Measurements from ENCODE around the gene AMIGO2.
A peak's percentile ranks its signal among the peaks of the same experiment; 100 is the strongest.
"Not testable (repeated sequence)": the region's sequence is repeated elsewhere in the genome, so short reads cannot be mapped to it uniquely, and the experiment has no call there.

Gene AMIGO2

GRCh38 chr12:47071241-47071852, 8.4 kb downstream of the AMIGO2 start:
- peak in 1 of 2 experiments; percentile 28 for DNase-seq

GRCh38 chr12:47070310-47070709, 9.4 kb downstream of the AMIGO2 start:
- no peak for DNase-seq

GRCh38 chr12:47068539-47068938, 11.2 kb downstream of the AMIGO2 start:
- no peak for DNase-seq

GRCh38 chr12:47067771-47068431, 11.9 kb downstream of the AMIGO2 start:
- DNase-seq, result no peak

- peak; percentile 47 to 55 for DNase-seq
Measured at GRCh38 chr12:47067176-47067575, 12.6 kb downstream of the AMIGO2 start.

GRCh38 chr12:47066278-47067025, 13.3 kb downstream of the AMIGO2 start:
- no peak for DNase-seq

GRCh38 chr12:47065546-47065945, 14.2 kb downstream of the AMIGO2 start:
- DNase-seq, result no peak

GRCh38 chr12:47058640-47059039, 21.1 kb downstream of the AMIGO2 start:
- not testable (repeated sequence) for DNase-seq

- not testable (repeated sequence) for DNase-seq
Measured at GRCh38 chr12:47056944-47057343, 22.8 kb downstream of the AMIGO2 start.

- DNase-seq, result not testable (repeated sequence)
Measured at GRCh38 chr12:47055856-47056255, 23.9 kb downstream of the AMIGO2 start.

GRCh38 chr12:47054659-47055058, 25.1 kb downstream of the AMIGO2 start:
- no peak for DNase-seq

- DNase-seq, result no peak
Measured at GRCh38 chr12:47053961-47054360, 25.8 kb downstream of the AMIGO2 start.

GRCh38 chr12:47052274-47052673, 27.5 kb downstream of the AMIGO2 start:
- no peak for DNase-seq

- DNase-seq, result not testable (repeated sequence)
Measured at GRCh38 chr12:47051291-47051690, 28.5 kb downstream of the AMIGO2 start.

- DNase-seq, result no peak
Measured at GRCh38 chr12:47048541-47048940, 31.2 kb downstream of the AMIGO2 start.

GRCh38 chr12:47041327-47041726, 38.4 kb downstream of the AMIGO2 start:
- DNase-seq, result no peak

GRCh38 chr12:47039756-47040155, 40.0 kb downstream of the AMIGO2 start:
- no peak for DNase-seq

GRCh38 chr12:47039079-47039478, 40.7 kb downstream of the AMIGO2 start:
- no peak for DNase-seq

GRCh38 chr12:47038270-47038748, 41.5 kb downstream of the AMIGO2 start:
- DNase-seq, result no peak

- DNase-seq, result no peak
Measured at GRCh38 chr12:47035484-47035883, 44.3 kb downstream of the AMIGO2 start.

GRCh38 chr12:47034661-47035060, 45.1 kb downstream of the AMIGO2 start:
- DNase-seq, result no peak

GRCh38 chr12:47033789-47034555, 45.8 kb downstream of the AMIGO2 start:
- no peak for DNase-seq

GRCh38 chr12:47033081-47033480, 46.7 kb downstream of the AMIGO2 start:
- peak; percentile 23 for DNase-seq
